ENCODE measurements around the gene KATNB1. TPM values are rescaled to one million over a fixed set of nuclear protein-coding genes. Genes with fewer than 3 reads are reported as not detected.

KATNB1 gene
- total RNA-seq, 1 experiment from 2014 or later, result 60.4 TPM

DNA sequence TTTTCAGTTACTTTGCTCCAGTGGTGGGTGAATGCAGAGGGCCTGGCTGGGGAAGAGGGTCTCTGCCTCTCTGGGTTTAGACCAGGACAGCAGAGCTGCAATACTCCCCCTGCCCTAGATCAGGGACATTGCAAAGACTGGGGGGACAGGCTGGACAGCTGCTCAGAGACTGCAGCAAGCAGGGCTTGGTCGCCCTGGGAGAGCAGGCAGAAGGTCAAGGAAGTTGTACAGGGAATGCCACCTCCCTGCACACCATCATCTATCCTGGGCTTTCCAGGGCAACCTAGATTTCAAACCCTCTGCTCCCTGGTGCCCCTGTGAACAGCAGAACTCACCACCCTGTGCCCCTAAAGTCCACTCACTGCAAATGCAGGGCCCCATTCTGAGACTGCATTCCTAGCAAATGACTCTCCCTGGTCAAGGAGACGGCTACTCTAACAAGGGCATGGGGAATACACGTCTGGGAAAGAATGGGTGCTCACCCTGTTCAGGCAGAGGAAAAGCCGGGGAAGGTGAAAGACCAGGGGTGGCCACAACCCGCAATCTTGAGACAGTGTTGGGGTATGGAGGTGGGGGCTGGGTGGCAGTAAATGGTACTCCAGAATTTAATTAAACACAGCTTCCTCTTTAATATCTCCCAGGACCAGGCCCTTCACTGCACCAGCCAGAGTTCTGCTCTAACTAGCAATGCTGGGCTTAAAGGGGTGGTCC is 65.7 kb downstream of the KATNB1 start:
- Mint-ChIP-seq H3K27ac (no peak overlapping the region), H3K4me1 (peaks cover 62% of the 10 kb centered on the region), H3K4me3 (peak overlapping the region; percentile 57), H3K9me3 (no peaks in the 10 kb centered on the region), H3K27me3 (ENCODE audit: low read depth) (peaks cover 31% of the 10 kb centered on the region), H3K36me3 (no peaks in the 10 kb centered on the region)
- ChIA-PET POLR2A (no interaction called here), CTCF (interaction anchor here (1.0 to 10.8 kb wide), 11 partner anchors 15 to 209 kb away, joined by 3 to 120 read pairs (median 3); no protein-coding TSS in a partner anchor)
- DNase-seq (ENCODE audit: low spot score) (no peak), ATAC-seq (peak; percentile 13)
- no peak for TF ChIP-seq ATF3 (CRISPR knock-in tag; conservative IDR thresholded peaks at IDR 0.05)
- TF ChIP-seq RELA (CRISPR knock-in tag; IDR thresholded peaks at IDR 0.05; ENCODE audit: borderline replicate concordance), result no peak
- no peak for TF ChIP-seq NFATC4 (CRISPR knock-in tag; IDR thresholded peaks at IDR 0.05)
- no peak for TF ChIP-seq NR3C1 (CRISPR knock-in tag; conservative IDR thresholded peaks at IDR 0.05; ENCODE audit: low read depth)
- TF ChIP-seq TCF7 (CRISPR knock-in tag; IDR thresholded peaks at IDR 0.05; ENCODE audit: low read depth), result no peak
- no peak for TF ChIP-seq ESRRA (CRISPR knock-in tag; IDR thresholded peaks at IDR 0.05; ENCODE audit: borderline replicate concordance)
- no peak for TF ChIP-seq CBFB (CRISPR knock-in tag; IDR thresholded peaks at IDR 0.05; ENCODE audit: low read depth)
- no peak for TF ChIP-seq MAX (CRISPR knock-in tag; IDR thresholded peaks at IDR 0.05)
- TF ChIP-seq STAT6 (CRISPR knock-in tag; conservative IDR thresholded peaks at IDR 0.05; ENCODE audit: low read depth), result no peak
- TF ChIP-seq E2F1 (CRISPR knock-in tag; IDR thresholded peaks at IDR 0.05), result no peak
- no peak for TF ChIP-seq ZNF232 (CRISPR knock-in tag; IDR thresholded peaks at IDR 0.05)
- TF ChIP-seq, protein P1, sequence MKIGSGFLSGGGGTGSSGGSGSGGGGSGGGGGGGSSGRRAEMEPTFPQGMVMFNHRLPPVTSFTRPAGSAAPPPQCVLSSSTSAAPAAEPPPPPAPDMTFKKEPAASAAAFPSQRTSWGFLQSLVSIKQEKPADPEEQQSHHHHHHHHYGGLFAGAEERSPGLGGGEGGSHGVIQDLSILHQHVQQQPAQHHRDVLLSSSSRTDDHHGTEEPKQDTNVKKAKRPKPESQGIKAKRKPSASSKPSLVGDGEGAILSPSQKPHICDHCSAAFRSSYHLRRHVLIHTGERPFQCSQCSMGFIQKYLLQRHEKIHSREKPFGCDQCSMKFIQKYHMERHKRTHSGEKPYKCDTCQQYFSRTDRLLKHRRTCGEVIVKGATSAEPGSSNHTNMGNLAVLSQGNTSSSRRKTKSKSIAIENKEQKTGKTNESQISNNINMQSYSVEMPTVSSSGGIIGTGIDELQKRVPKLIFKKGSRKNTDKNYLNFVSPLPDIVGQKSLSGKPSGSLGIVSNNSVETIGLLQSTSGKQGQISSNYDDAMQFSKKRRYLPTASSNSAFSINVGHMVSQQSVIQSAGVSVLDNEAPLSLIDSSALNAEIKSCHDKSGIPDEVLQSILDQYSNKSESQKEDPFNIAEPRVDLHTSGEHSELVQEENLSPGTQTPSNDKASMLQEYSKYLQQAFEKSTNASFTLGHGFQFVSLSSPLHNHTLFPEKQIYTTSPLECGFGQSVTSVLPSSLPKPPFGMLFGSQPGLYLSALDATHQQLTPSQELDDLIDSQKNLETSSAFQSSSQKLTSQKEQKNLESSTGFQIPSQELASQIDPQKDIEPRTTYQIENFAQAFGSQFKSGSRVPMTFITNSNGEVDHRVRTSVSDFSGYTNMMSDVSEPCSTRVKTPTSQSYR (CRISPR knock-in tag; IDR thresholded peaks at IDR 0.05), result no peak
- TF ChIP-seq, protein P2, sequence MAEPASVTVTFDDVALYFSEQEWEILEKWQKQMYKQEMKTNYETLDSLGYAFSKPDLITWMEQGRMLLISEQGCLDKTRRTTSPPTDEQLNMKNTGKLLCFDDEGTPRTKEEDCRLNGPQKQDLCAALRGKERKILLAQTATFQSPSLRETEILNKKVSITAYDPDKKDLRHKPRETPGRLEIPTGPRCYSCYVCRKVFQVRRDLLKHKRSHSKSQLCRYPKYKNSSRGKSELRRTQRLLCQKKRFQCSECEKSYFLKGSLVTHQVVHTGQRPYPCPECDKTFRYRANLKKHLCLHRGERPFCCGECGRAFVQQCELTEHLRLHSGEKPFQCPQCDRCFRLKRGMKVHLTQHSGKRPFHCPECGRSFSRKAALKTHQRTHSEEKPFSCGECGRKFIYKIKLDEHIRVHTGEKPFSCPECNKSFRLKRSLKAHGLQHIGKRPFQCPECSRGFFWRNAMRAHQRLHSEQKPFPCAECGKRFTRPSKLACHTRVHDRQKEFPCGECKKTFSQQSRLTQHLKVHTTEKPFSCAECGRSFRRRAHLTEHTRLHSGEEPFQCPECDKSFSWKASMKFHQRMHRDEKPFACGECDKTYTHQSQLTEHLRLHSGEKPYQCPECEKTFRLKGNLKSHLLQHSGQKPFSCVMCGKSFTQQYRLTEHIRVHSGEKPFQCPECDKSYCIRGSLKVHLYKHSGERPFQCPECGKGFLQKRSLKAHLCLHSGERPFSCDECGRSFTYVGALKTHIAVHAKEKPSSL (CRISPR knock-in tag; conservative IDR thresholded peaks at IDR 0.05), result no peak
- TF ChIP-seq HMGXB4 (CRISPR knock-in tag; IDR thresholded peaks at IDR 0.05), result no peak
- TF ChIP-seq ZNF263 (CRISPR knock-in tag; IDR thresholded peaks at IDR 0.05; ENCODE audit: low read depth), result no peak
- no peak for TF ChIP-seq NR2C2 (CRISPR knock-in tag; IDR thresholded peaks at IDR 0.05)
- TF ChIP-seq, protein P3, sequence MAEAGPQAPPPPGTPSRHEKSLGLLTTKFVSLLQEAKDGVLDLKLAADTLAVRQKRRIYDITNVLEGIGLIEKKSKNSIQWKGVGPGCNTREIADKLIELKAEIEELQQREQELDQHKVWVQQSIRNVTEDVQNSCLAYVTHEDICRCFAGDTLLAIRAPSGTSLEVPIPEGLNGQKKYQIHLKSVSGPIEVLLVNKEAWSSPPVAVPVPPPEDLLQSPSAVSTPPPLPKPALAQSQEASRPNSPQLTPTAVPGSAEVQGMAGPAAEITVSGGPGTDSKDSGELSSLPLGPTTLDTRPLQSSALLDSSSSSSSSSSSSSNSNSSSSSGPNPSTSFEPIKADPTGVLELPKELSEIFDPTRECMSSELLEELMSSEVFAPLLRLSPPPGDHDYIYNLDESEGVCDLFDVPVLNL (CRISPR knock-in tag; IDR thresholded peaks at IDR 0.05; ENCODE audit: borderline replicate concordance, low read depth), result no peak
